DND-41 (cell line): ENCODE results near the gene DDX25.
"Not testable (repeated sequence)": the region's sequence is repeated elsewhere in the genome, so short reads cannot be mapped to it uniquely, and the experiment has no call there.

Source experiments
- ATAC-seq: fragments of 200-7000 bp; cut with Tn5 transposase; 3 replicates; pipeline ENCODE4 v1.9.1; 2021; ENCODE audit warnings: low read depth; ENCODE audit not compliant: insufficient read depth
- DNase-seq: peaks from one replicate; pipeline ENCODE4 v3.0.0-alpha.2; 2020
- H2AFZ ChIP-seq: 2 replicates; pipeline ENCODE4 v1.6.0; 2012; ENCODE audit warnings: low read depth, low read length
- H3K27ac ChIP-seq: 2 replicates; pipeline ENCODE4 v1.5.1; 2012; ENCODE audit warnings: low read length, inconsistent platforms
- H3K27me3 ChIP-seq: fragments of 200-600 bp; sonication (generic); 2 replicates; pipeline ENCODE4 v1.6.0; 2012; ENCODE audit warnings: low read length, mild to moderate bottlenecking, inconsistent platforms; ENCODE audit not compliant: insufficient read depth, poor library complexity
- H3K36me3 ChIP-seq: 2 replicates; pipeline ENCODE4 v1.5.1; 2012; ENCODE audit warnings: low read length, inconsistent platforms; ENCODE audit not compliant: insufficient read depth
- H3K4me1 ChIP-seq: 2 replicates; pipeline ENCODE4 v1.5.1; 2012; ENCODE audit warnings: mild to moderate bottlenecking, low read length; ENCODE audit not compliant: insufficient read depth
- H3K4me2 ChIP-seq: 2 replicates; pipeline ENCODE4 v1.6.0; 2012; ENCODE audit warnings: mild to moderate bottlenecking, moderate library complexity, low read length, inconsistent platforms; ENCODE audit not compliant: insufficient read depth
- H3K4me3 ChIP-seq, 2 experiments: fragments of 200-600 bp in 1 of 2; shearing (Covaris generic) in 1 of 2; 2 replicates each; pipeline ENCODE4 v1.5.1; 2012 to 2016; ENCODE audit warnings: inconsistent platforms in 2 of 2, low read length in 2 of 2, mild to moderate bottlenecking in 2 of 2, low read depth in 1 of 2, moderate library complexity in 1 of 2
- H3K79me2 ChIP-seq: 2 replicates; pipeline ENCODE4 v1.6.0; 2012; ENCODE audit warnings: low read length, inconsistent platforms; ENCODE audit not compliant: insufficient read depth
- H3K9ac ChIP-seq: 2 replicates; pipeline ENCODE4 v1.6.0; 2012; ENCODE audit warnings: low read depth, mild to moderate bottlenecking, inconsistent platforms, low read length, moderate library complexity
- H3K9me3 ChIP-seq: 2 replicates; pipeline ENCODE4 v1.5.1; 2012; ENCODE audit warnings: low read length, moderate library complexity, mild to moderate bottlenecking, inconsistent platforms; ENCODE audit not compliant: insufficient read depth, severe bottlenecking
- H4K20me1 ChIP-seq: 2 replicates; pipeline ENCODE4 v1.6.0; 2012; ENCODE audit warnings: low read length; ENCODE audit not compliant: insufficient read depth
- EZH2 ChIP-seq: IDR thresholded peaks from 3 replicates; pipeline ENCODE4 v1.6.1; 2012; ENCODE audit warnings: borderline replicate concordance, low read depth, mild to moderate bottlenecking, moderate library complexity, low read length, inconsistent platforms; ENCODE audit not compliant: severe bottlenecking
- TF ChIP-seq, protein P1 (sequence below): IDR thresholded peaks from 2 replicates; pipeline ENCODE4 v1.5.1; 2012; ENCODE audit warnings: borderline replicate concordance, low read length, moderate library complexity, mild to moderate bottlenecking; ENCODE audit not compliant: poor library complexity, severe bottlenecking; ENCODE audit errors: extremely low read depth

Gene DDX25

DNA sequence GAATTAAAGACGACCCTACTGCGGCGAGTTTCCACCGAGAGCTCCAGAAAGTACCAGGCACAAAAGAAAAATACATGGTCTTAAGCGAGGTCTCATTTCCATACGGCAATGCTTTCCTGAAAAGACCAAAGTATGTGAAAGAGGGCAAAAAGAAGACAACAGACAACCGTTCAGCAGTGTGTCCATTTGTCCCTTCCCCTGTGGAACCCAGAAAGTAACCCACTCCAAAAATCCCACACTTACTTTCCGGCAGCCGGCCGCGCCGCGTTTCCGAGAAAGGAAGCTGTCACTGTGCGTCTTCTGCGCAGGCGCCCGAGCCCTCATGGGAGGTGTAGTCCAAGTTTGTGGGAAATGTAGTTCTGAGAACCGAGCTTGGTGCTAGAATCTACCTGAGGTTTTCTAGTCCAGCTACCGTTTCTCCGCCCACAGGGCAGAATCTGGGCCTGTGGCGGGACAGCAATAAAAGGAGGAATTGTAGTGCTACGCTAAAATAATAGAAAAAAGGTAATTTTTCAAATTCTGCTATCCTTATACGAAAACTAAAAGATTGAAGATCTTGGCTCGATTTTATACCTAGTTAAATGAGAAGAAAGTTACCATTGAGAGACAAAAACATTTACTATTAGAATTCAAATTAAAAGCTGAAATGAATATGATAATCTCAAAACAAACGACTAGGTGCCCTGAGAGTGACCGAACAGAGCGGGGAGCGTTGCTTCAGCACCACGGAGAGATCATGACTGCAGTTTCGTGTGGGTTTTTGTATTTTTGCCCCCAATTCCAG lies 1.2 kb upstream of the DDX25 start, which contains the start of gene PUS3:
Gene PUS3, minus strand, starts transcription at position 280 of the 784 bp plus-strand sequence. CDS start 6,922 bp downstream, outside the sequence.
- Histone ChIP-seq H2AFZ (peak within 1 kb of the TSS; percentile 94), H3K4me3 (peak within 1 kb of the TSS; percentile 87 to 96), H3K4me2 (peak within 1 kb of the TSS; percentile 73), H3K36me3 (peaks cover 13% of the 10 kb centered on the region), H3K79me2 (peaks cover 38% of the 10 kb centered on the region), H3K4me1 (peaks cover 20% of the 10 kb centered on the region), H3K9ac (peak within 1 kb of the TSS; percentile 69), H3K9me3 (no peaks in the 10 kb centered on the region), H4K20me1 (no peaks in the 10 kb centered on the region), H3K27me3 (no peaks in the 10 kb centered on the region), H3K27ac (peak within 1 kb of the TSS; percentile 85)
- peak; percentile 89 for DNase-seq
- ATAC-seq: peak; percentile 98
- no peak for TF ChIP-seq EZH2
- TF ChIP-seq, protein P1, sequence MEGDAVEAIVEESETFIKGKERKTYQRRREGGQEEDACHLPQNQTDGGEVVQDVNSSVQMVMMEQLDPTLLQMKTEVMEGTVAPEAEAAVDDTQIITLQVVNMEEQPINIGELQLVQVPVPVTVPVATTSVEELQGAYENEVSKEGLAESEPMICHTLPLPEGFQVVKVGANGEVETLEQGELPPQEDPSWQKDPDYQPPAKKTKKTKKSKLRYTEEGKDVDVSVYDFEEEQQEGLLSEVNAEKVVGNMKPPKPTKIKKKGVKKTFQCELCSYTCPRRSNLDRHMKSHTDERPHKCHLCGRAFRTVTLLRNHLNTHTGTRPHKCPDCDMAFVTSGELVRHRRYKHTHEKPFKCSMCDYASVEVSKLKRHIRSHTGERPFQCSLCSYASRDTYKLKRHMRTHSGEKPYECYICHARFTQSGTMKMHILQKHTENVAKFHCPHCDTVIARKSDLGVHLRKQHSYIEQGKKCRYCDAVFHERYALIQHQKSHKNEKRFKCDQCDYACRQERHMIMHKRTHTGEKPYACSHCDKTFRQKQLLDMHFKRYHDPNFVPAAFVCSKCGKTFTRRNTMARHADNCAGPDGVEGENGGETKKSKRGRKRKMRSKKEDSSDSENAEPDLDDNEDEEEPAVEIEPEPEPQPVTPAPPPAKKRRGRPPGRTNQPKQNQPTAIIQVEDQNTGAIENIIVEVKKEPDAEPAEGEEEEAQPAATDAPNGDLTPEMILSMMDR: no peak

DNA sequence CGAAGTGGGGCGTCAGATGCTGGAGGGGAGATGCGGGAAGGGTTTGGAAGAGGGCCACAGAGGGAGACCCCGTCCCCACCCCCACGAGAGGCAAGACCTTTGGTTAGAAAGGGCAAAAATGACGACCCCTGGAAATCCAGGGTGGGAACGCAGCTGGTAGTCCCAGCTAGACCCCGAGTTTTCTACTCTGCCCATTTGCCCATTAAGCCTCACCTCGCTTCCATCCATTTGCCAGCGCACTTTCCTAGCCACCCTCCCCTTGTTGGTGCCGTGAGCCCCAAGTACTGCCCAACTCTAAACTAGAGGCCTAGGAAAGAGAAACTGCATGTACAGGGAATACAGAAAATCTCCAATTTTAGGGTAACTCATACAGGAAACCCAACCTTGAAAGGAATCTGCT lies 370 bp downstream of the DDX25 start:
- no peak overlapping the region for H3K4me2 ChIP-seq

DNA sequence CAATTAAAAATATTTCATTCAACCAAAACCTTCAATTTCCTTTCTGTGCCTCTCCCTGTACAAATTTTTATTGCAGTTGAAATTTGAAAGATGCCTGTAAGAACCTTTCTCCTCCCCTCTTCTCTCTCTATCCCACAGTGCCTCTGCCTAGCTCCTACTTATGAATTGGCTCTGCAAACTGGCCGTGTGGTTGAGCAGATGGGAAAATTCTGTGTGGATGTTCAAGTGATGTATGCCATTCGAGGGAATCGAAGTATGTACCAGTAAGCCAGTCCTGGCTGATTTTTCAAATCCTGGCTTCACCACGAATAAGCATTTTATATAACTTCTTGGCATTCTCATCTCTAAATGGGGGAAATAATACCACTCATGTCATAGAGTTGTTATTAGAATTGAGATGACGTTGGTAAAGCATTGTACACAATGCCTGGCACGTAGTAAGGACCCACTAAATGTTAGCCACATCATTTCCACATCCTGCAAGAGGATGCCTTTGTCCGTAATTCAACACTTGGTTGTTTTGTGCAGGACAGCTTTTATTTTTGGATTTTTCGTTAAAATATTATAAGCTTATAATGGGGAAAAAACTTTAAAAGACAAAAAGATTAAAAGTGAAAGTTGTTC lies 6.0 kb downstream of the DDX25 start:
- Histone ChIP-seq H3K36me3 (no peaks in the 10 kb centered on the region), H3K9ac (no peak overlapping the region), H3K4me2 (no peak overlapping the region), H3K9me3 (no peaks in the 10 kb centered on the region), H3K4me3 (no peak overlapping the region), H4K20me1 (no peaks in the 10 kb centered on the region), H3K79me2 (no peaks in the 10 kb centered on the region), H3K4me1 (no peaks in the 10 kb centered on the region), H2AFZ (no peak overlapping the region), H3K27me3 (peaks cover 10% of the 10 kb centered on the region), H3K27ac (no peak overlapping the region)
- DNase-seq: no peak
- TF ChIP-seq, protein P1: no peak
- TF ChIP-seq EZH2: peak; percentile 24
- ATAC-seq: no peak

More for the DNA sequence above, 370 bp downstream of the DDX25 start:
- Histone ChIP-seq H3K27me3 (peaks cover 6% of the 10 kb centered on the region), H4K20me1 (no peaks in the 10 kb centered on the region), H2AFZ (no peak overlapping the region), H3K9me3 (no peaks in the 10 kb centered on the region), H3K4me1 (peaks cover 20% of the 10 kb centered on the region), H3K9ac (no peak overlapping the region), H3K4me3 (no peak overlapping the region), H3K36me3 (peaks cover 5% of the 10 kb centered on the region; the same call in 1 of the 2 replicates), H3K27ac (no peak overlapping the region), H3K79me2 (peaks cover 22% of the 10 kb centered on the region)
- TF ChIP-seq EZH2: no peak
- TF ChIP-seq, protein P1: no peak
- ATAC-seq (no peak), DNase-seq (no peak)

DNA sequence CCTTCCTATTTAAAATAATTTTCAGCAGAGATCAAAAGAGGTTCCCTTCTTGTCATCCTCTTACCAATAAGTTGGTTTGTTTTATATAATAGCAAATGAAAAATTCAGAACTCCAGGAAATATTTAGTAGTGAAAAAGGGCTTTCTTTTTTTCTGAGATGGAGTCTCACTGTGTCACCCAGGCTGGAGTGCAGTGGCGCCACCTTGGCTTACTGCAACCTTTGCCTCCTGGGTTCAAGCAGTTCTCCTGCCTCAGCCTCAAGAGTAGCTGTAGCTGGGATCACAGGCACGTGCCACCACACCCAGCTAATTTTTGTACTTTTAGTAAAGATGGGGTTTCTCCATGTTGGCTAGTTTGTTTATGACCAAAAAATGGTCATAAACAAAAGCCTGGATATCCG lies 10.3 kb downstream of the DDX25 start:
- not testable (repeated sequence) for DNase-seq, H4K20me1 ChIP-seq, H3K9me3 ChIP-seq, H3K4me1 ChIP-seq, H3K9ac ChIP-seq, H3K36me3 ChIP-seq, H2AFZ ChIP-seq, H3K4me3 ChIP-seq, H3K4me2 ChIP-seq, ATAC-seq, H3K79me2 ChIP-seq, H3K27ac ChIP-seq
- H3K27me3 ChIP-seq: peaks cover 19% of the 10 kb centered on the region
